Measurements from ENCODE around the gene UBE2D4. TPM values are rescaled to one million over a fixed set of nuclear protein-coding genes. Genes with fewer than 3 reads are reported as not detected.
"Not testable (repeated sequence)": the region's sequence is repeated elsewhere in the genome, so short reads cannot be mapped to it uniquely, and the experiment has no call there.

The UBE2D4 gene
- total RNA-seq, 2 experiments from 2014 or later, result 6.3 to 6.8 TPM

GRCh38 chr7:43891069-43891955, 34.9 kb upstream of the UBE2D4 start:
- Mint-ChIP-seq H3K9me3 (ENCODE audit: insufficient read depth) (no peaks in the 10 kb centered on the region), H3K4me1 (ENCODE audit: low read depth) (peaks cover 31% of the 10 kb centered on the region), H3K27me3 (ENCODE audit: low read depth) (no peaks in the 10 kb centered on the region), H3K36me3 (ENCODE audit: low read depth) (peaks cover 10% of the 10 kb centered on the region), H3K27ac (no peak overlapping the region), H3K4me3 (no peak overlapping the region)
- DNase-seq (no peak), ATAC-seq (no peak)
- POLR2A ChIA-PET, result no interaction called here
- CTCF ChIA-PET, result interaction anchor here (1.4 kb wide), 1 partner anchor 13 kb away, joined by 3 read pairs; no protein-coding TSS in a partner anchor

GRCh38 chr7:43895847-43896415, 30.3 kb upstream of the UBE2D4 start:
- no peaks in the 10 kb centered on the region for H3K27me3 Mint-ChIP-seq (ENCODE audit: low read depth)
- no peak overlapping the region for H3K4me3 Mint-ChIP-seq
- ATAC-seq (no peak), DNase-seq (no peak)
- ChIA-PET CTCF (interaction anchor here (1.4 kb wide), 1 partner anchor 58 kb away, joined by 3 read pairs; no protein-coding TSS in a partner anchor), POLR2A (no interaction called here)
- H3K4me1 Mint-ChIP-seq (ENCODE audit: low read depth), result peaks cover 14% of the 10 kb centered on the region
- no peak overlapping the region for H3K27ac Mint-ChIP-seq
- peaks cover 9% of the 10 kb centered on the region for H3K36me3 Mint-ChIP-seq (ENCODE audit: low read depth)
- H3K9me3 Mint-ChIP-seq (ENCODE audit: insufficient read depth), result no peaks in the 10 kb centered on the region

- H3K36me3 Mint-ChIP-seq (ENCODE audit: low read depth); DNase-seq; ATAC-seq; POLR2A ChIA-PET; H3K27ac Mint-ChIP-seq; H3K4me1 Mint-ChIP-seq (ENCODE audit: low read depth); H3K4me3 Mint-ChIP-seq; H3K27me3 Mint-ChIP-seq (ENCODE audit: low read depth); CTCF ChIA-PET; H3K9me3 Mint-ChIP-seq (ENCODE audit: insufficient read depth): not testable (repeated sequence)
These were observed 27.7 kb upstream of the UBE2D4 start for GRCh38 chr7:43898571-43898970.

GRCh38 chr7:43902542-43903054, 23.6 kb upstream of the UBE2D4 start:
- Mint-ChIP-seq H3K9me3 (ENCODE audit: insufficient read depth) (no peaks in the 10 kb centered on the region), H3K36me3 (ENCODE audit: low read depth) (peaks cover 1% of the 10 kb centered on the region), H3K4me1 (ENCODE audit: low read depth) (peaks cover 24% of the 10 kb centered on the region), H3K4me3 (no peak overlapping the region), H3K27me3 (ENCODE audit: low read depth) (no peaks in the 10 kb centered on the region), H3K27ac (no peak overlapping the region)
- ATAC-seq (no peak), DNase-seq (no peak)
- POLR2A ChIA-PET, result no interaction called here
- CTCF ChIA-PET, result no interaction called here

GRCh38 chr7:43904533-43905208, 21.6 kb upstream of the UBE2D4 start:
- ATAC-seq (no peak), DNase-seq (no peak)
- CTCF ChIA-PET, result interaction anchor here (1.3 kb wide), 1 partner anchor 13 kb away, joined by 3 read pairs; no protein-coding TSS in a partner anchor
- Mint-ChIP-seq H3K27me3 (ENCODE audit: low read depth) (no peaks in the 10 kb centered on the region), H3K4me1 (ENCODE audit: low read depth) (peaks cover 24% of the 10 kb centered on the region), H3K36me3 (ENCODE audit: low read depth) (peaks cover 1% of the 10 kb centered on the region), H3K27ac (no peak overlapping the region), H3K4me3 (peak overlapping the region; percentile 89), H3K9me3 (ENCODE audit: insufficient read depth) (no peaks in the 10 kb centered on the region)
- POLR2A ChIA-PET, result interaction anchor here (0.6 to 2.9 kb wide), 5 partner anchors 10 to 1503 kb away, joined by 3 to 9 read pairs (median 4); partner anchors contain the start of gene MRPS24

- DNase-seq (no peak), ATAC-seq (no peak)
- ChIA-PET POLR2A (interaction anchor here (0.6 to 2.9 kb wide), 4 partner anchors 22 to 1502 kb away, joined by 3 to 9 read pairs (median 4); partner anchors contain the start of gene MRPS24), CTCF (no interaction called here)
- peak overlapping the region; percentile 89 for H3K4me3 Mint-ChIP-seq
- H3K9me3 Mint-ChIP-seq (ENCODE audit: insufficient read depth), result no peaks in the 10 kb centered on the region
- peak overlapping the region; percentile 94 for H3K27ac Mint-ChIP-seq
- H3K36me3 Mint-ChIP-seq (ENCODE audit: low read depth), result peaks cover 1% of the 10 kb centered on the region
- H3K4me1 Mint-ChIP-seq (ENCODE audit: low read depth), result peaks cover 24% of the 10 kb centered on the region
- H3K27me3 Mint-ChIP-seq (ENCODE audit: low read depth), result no peaks in the 10 kb centered on the region
These were observed 20.9 kb upstream of the UBE2D4 start for GRCh38 chr7:43905209-43905946.

GRCh38 chr7:43905956-43906330, 20.3 kb upstream of the UBE2D4 start:
- Mint-ChIP-seq H3K9me3 (ENCODE audit: insufficient read depth) (no peaks in the 10 kb centered on the region), H3K27ac (peak overlapping the region; percentile 94), H3K4me3 (peak overlapping the region; percentile 89), H3K4me1 (ENCODE audit: low read depth) (peaks cover 24% of the 10 kb centered on the region), H3K27me3 (ENCODE audit: low read depth) (no peaks in the 10 kb centered on the region), H3K36me3 (ENCODE audit: low read depth) (peaks cover 3% of the 10 kb centered on the region)
- ChIA-PET POLR2A (interaction anchor here (2.9 kb wide), 1 partner anchor 36 kb away, joined by 9 read pairs; the partner anchor contains the start of gene MRPS24), CTCF (no interaction called here)
- peak; percentile 52 for ATAC-seq
- DNase-seq, result peak; percentile 23

GRCh38 chr7:43906331-43907010, 19.8 kb upstream of the UBE2D4 start, which contains the start of gene URGCP:
Gene URGCP (minus strand): TSS chr7:43906596. CDS start chr7:43906575, 21 bp downstream.
- POLR2A ChIA-PET, result interaction anchor here (1.3 kb wide), 1 partner anchor 20 kb away, joined by 4 read pairs; the partner anchor contains the start of gene UBE2D4
- Mint-ChIP-seq H3K27me3 (ENCODE audit: low read depth) (no peaks in the 10 kb centered on the region), H3K4me1 (ENCODE audit: low read depth) (peaks cover 24% of the 10 kb centered on the region), H3K36me3 (ENCODE audit: low read depth) (peaks cover 3% of the 10 kb centered on the region), H3K27ac (peak within 1 kb of the TSS; percentile 94), H3K9me3 (ENCODE audit: insufficient read depth) (no peaks in the 10 kb centered on the region), H3K4me3 (peak within 1 kb of the TSS; percentile 89)
- peak; percentile 95 for ATAC-seq
- CTCF ChIA-PET, result interaction anchor here (0.7 kb wide), 1 partner anchor 417 kb away, joined by 3 read pairs; no protein-coding TSS in a partner anchor
- peak; percentile 60 for DNase-seq

- Mint-ChIP-seq H3K27ac (no peak overlapping the region), H3K27me3 (ENCODE audit: low read depth) (no peaks in the 10 kb centered on the region), H3K4me1 (ENCODE audit: low read depth) (no peaks in the 10 kb centered on the region), H3K4me3 (no peak overlapping the region), H3K9me3 (ENCODE audit: insufficient read depth) (no peaks in the 10 kb centered on the region), H3K36me3 (ENCODE audit: low read depth) (peaks cover 5% of the 10 kb centered on the region)
- DNase-seq (no peak), ATAC-seq (no peak)
- ChIA-PET POLR2A (no interaction called here), CTCF (no interaction called here)
These were observed 11.4 kb upstream of the UBE2D4 start for GRCh38 chr7:43914795-43915194.

GRCh38 chr7:43915907-43916306, 10.3 kb upstream of the UBE2D4 start:
- no peak for DNase-seq
- H3K4me1 Mint-ChIP-seq (ENCODE audit: low read depth), result no peaks in the 10 kb centered on the region
- no peaks in the 10 kb centered on the region for H3K9me3 Mint-ChIP-seq (ENCODE audit: insufficient read depth)
- H3K36me3 Mint-ChIP-seq (ENCODE audit: low read depth), result peaks cover 3% of the 10 kb centered on the region
- no peak for ATAC-seq
- ChIA-PET POLR2A (no interaction called here), CTCF (no interaction called here)
- no peaks in the 10 kb centered on the region for H3K27me3 Mint-ChIP-seq (ENCODE audit: low read depth)
- no peak overlapping the region for H3K27ac Mint-ChIP-seq
- no peak overlapping the region for H3K4me3 Mint-ChIP-seq
